Keratinocyte (primary cell): ENCODE data around the gene RAMP1. TPM values are rescaled to one million over a fixed set of nuclear protein-coding genes. Genes with fewer than 3 reads are reported as not detected.

Experiments
- DNase-seq: peaks from one replicate; pipeline ENCODE4 v3.0.0-alpha.2; 2011; ENCODE audit warnings: low read depth, missing footprints, low spot score
- FAIRE-seq: peaks from 2 replicates; lab custom pipeline; 2011; peaks lifted over from hg19 to GRCh38; lab: Jason Lieb, UNC
- H2AFZ ChIP-seq: 2 replicates; pipeline ENCODE4 v1.6.0; 2012; ENCODE audit warnings: low read length, control low read depth, inconsistent platforms; ENCODE audit not compliant: control insufficient read depth
- H3K27ac ChIP-seq: 2 replicates; pipeline ENCODE4 v1.5.1; 2011; ENCODE audit warnings: low read length; ENCODE audit not compliant: control insufficient read depth, insufficient read depth
- H3K27me3 ChIP-seq: 3 replicates; pipeline ENCODE4 v1.6.0; 2011; ENCODE audit warnings: low read length; ENCODE audit not compliant: control insufficient read depth, insufficient read depth; ENCODE audit errors: extremely low read depth
- H3K36me3 ChIP-seq, 2 experiments: 2 replicates in 1 of 2; 3 replicates in 1 of 2; pipeline ENCODE4 v1.5.1; 2011; ENCODE audit warnings: low read length in 2 of 2, mild to moderate bottlenecking in 1 of 2; ENCODE audit not compliant: control insufficient read depth in 2 of 2, insufficient read depth in 2 of 2; ENCODE audit errors: extremely low read depth in 1 of 2
- H3K4me1 ChIP-seq: 3 replicates; pipeline ENCODE4 v1.5.1; 2011; ENCODE audit warnings: low read length; ENCODE audit not compliant: control insufficient read depth, insufficient read depth; ENCODE audit errors: extremely low read depth
- H3K4me2 ChIP-seq: 3 replicates; pipeline ENCODE4 v1.6.0; 2011; ENCODE audit warnings: low read depth, low read length; ENCODE audit not compliant: control insufficient read depth, insufficient read depth; ENCODE audit errors: extremely low read depth
- H3K4me3 ChIP-seq, 3 experiments: fragments of 200-600 bp in 1 of 3; sonication (generic) in 1 of 3; 2 replicates in 2 of 3; 3 replicates in 1 of 3; pipeline ENCODE4 v1.5.1; 2011 to 2016; ENCODE audit warnings: low read length in 3 of 3, mild to moderate bottlenecking in 3 of 3, control low read depth in 2 of 3, inconsistent platforms in 1 of 3, low read depth in 1 of 3, mixed read lengths in 1 of 3, mixed run types in 1 of 3, moderate library complexity in 1 of 3; ENCODE audit not compliant: control insufficient read depth in 2 of 3, insufficient read depth in 2 of 3; ENCODE audit errors: extremely low read depth in 1 of 3
- H3K79me2 ChIP-seq: 2 replicates; pipeline ENCODE4 v1.6.0; 2012; ENCODE audit warnings: low read length; ENCODE audit not compliant: control insufficient read depth, insufficient read depth
- H3K9ac ChIP-seq: 3 replicates; pipeline ENCODE4 v1.6.0; 2011; ENCODE audit warnings: low read length; ENCODE audit not compliant: control insufficient read depth, insufficient read depth; ENCODE audit errors: extremely low read depth
- H3K9me1 ChIP-seq: 3 replicates; pipeline ENCODE4 v1.6.0; 2011; ENCODE audit warnings: low read length; ENCODE audit not compliant: control insufficient read depth, insufficient read depth; ENCODE audit errors: extremely low read depth
- H3K9me3 ChIP-seq: 2 replicates; pipeline ENCODE4 v1.5.1; 2012; ENCODE audit warnings: low read depth, low read length; ENCODE audit not compliant: control insufficient read depth
- H4K20me1 ChIP-seq: 3 replicates; pipeline ENCODE4 v1.6.0; 2011; ENCODE audit warnings: low read length; ENCODE audit not compliant: control insufficient read depth, insufficient read depth; ENCODE audit errors: extremely low read depth
- CTCF ChIP-seq, 3 experiments: IDR thresholded peaks in 1 of 3; conservative IDR thresholded peaks in 1 of 3; optimal IDR thresholded peaks in 1 of 3; 2 replicates in 2 of 3; 3 replicates in 1 of 3; pipeline versions ENCODE3 to v1.5.1; 2011; ENCODE audit warnings: low read length in 3 of 3, mild to moderate bottlenecking in 3 of 3, moderate library complexity in 2 of 3, control low read depth in 1 of 3, inconsistent platforms in 1 of 3; ENCODE audit not compliant: insufficient read depth in 2 of 3; ENCODE audit errors: extremely low read depth in 1 of 3
- EZH2 ChIP-seq: IDR thresholded peaks from one replicate; pipeline ENCODE4 v1.6.1; 2012; ENCODE audit warnings: inconsistent platforms, mild to moderate bottlenecking, low read length, moderate library complexity
- dilution Hi-C: fragments of 300-500 bp; cut with MboI; formaldehyde crosslinking; loops from one replicate; pipeline ENCODE4 v1.7.0; 2020; ENCODE audit warnings: low sequenced_read_pairs; ENCODE audit not compliant: extremely low pct_ligation_motif_present
- polyA plus RNA-seq, 5 experiments: library from polyadenylated mRNA; depleted of rRNA in 3 of 5; stranded (reverse) in 3 of 5; stranded (forward) in 1 of 5; unstranded in 1 of 5; fragments of >200 nt; gene quantifications; 1 replicate in 1 of 5; 2 replicates in 3 of 5; 3 replicates in 1 of 5; pipeline versions ENCODE4 v1.2.1 to v1.2.3, GENCODE V29; 2011 to 2012; ENCODE audit warnings: missing spikeins in 2 of 5, low read depth in 1 of 5, low replicate concordance in 1 of 5

The RAMP1 gene
- polyA plus RNA-seq, 1 donor (not counting 4 experiments of a cell fraction or from before 2014, with no cell fraction given) = 0.69 TPM

DNA sequence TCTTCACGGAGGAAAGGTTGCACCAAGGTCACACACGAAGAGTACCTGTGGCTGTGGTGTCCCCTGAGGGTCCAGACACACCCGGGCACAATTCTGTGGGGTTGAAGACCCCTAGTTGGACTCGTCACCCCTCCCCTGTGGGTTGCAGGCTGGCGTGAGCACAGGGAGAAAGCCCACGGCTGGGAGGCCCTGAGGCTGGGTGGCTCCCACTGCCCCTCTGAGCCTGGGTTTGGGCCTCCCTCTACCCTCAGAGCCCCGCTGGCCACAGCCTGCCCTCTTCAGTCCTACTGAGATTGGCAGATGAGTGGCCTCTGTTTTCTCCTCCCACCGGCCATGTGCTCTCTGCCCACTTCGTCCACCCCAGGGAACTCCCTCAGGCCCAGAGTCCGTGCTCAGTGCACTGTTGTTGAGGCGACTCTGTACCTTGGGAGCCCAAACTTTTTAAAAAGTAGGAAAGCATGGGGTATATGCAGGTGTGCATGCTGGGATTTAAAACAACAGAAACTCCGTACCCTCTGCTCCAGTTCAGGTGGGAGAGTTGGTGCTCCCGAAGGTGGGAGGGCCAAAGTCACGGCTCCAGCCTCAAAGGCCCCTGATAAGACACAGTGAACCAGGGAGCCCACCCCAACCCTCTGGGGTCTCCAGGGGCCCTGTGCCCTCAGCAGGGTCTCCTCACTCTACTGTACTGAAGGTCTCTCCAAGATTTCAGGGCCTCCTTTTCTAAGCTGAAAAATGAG lies 19.1 kb downstream of the RAMP1 start:
- DNase-seq = no peak
- Histone ChIP-seq H3K9me3 (no peaks in the 10 kb centered on the region), H4K20me1 (no peaks in the 10 kb centered on the region), H3K9ac (no peak overlapping the region), H3K27me3 (no peaks in the 10 kb centered on the region), H3K9me1 (peaks cover 4% of the 10 kb centered on the region), H3K4me3 (peak overlapping the region in 1 of 3 experiments; percentile 18), H3K79me2 (no peaks in the 10 kb centered on the region), H3K36me3 (no peaks in the 10 kb centered on the region), H3K4me2 (peak overlapping the region; percentile 51), H3K27ac (peak overlapping the region; percentile 40), H2AFZ (peak overlapping the region; percentile 49), H3K4me1 (peaks cover 28% of the 10 kb centered on the region)
- FAIRE-seq = no peak
- dilution Hi-C loops = no loop called here
- no peak for TF ChIP-seq EZH2
- TF ChIP-seq CTCF (optimal IDR thresholded peaks at IDR 0.05 in 1 of 3, IDR thresholded peaks at IDR 0.05 in 1 of 3, conservative IDR thresholded peaks at IDR 0.05 in 1 of 3; ENCODE audit: extremely low read depth in 1 of 3, insufficient read depth in 2 of 3, low read length in 3 of 3) = no peak

DNA sequence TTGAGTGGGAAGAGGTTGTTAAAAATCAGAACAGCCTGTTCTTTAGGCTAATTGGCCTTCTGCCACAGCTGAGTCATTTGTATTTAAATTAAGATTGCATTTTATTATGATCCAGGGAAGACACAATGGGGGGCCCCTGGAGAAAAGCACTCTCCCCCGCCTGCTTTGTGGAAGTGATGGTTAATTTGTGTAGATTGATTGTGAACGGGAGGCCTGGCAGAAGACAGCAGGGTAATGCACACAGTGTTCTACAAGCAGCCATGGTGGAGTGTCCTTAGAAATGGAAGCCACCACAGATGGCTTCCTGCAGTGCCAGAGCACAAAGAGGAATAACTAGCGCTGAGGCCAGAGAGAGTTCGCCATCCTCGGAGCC lies 19.6 kb downstream of the RAMP1 start:
- no peaks in the 10 kb centered on the region for H3K27me3 ChIP-seq
- dilution Hi-C loops = no loop called here
- H3K4me1 ChIP-seq = peaks cover 23% of the 10 kb centered on the region
- H3K79me2 ChIP-seq = no peaks in the 10 kb centered on the region
- no peak for DNase-seq
- no peak overlapping the region for H3K9ac ChIP-seq
- no peaks in the 10 kb centered on the region for H4K20me1 ChIP-seq
- H2AFZ ChIP-seq = peak overlapping the region; percentile 49
- H3K4me3 ChIP-seq = peak overlapping the region in 1 of 3 experiments; percentile 18
- peak overlapping the region; percentile 51 for H3K4me2 ChIP-seq
- FAIRE-seq = no peak
- H3K9me1 ChIP-seq = peaks cover 4% of the 10 kb centered on the region
- no peaks in the 10 kb centered on the region for H3K9me3 ChIP-seq
- no peaks in the 10 kb centered on the region for H3K36me3 ChIP-seq
- H3K27ac ChIP-seq = peak overlapping the region; percentile 40
- TF ChIP-seq EZH2 (no peak), CTCF (optimal IDR thresholded peaks at IDR 0.05 in 1 of 3, IDR thresholded peaks at IDR 0.05 in 1 of 3, conservative IDR thresholded peaks at IDR 0.05 in 1 of 3; ENCODE audit: extremely low read depth in 1 of 3, insufficient read depth in 2 of 3, low read length in 3 of 3) (no peak)
